HG02678 (cell line): ENCODE results near the gene NT5M.
"Not testable (repeated sequence)": the region's sequence is repeated elsewhere in the genome, so short reads cannot be mapped to it uniquely, and the experiment has no call there.

Experiments
- ATAC-seq: cut with Tn5 transposase; IDR thresholded peaks from one replicate; pipeline ENCODE4 v1.9.1; 2021; ENCODE audit warnings: mild to moderate bottlenecking, moderate library complexity; ENCODE audit not compliant: unreplicated experiment

The NT5M gene

DNA sequence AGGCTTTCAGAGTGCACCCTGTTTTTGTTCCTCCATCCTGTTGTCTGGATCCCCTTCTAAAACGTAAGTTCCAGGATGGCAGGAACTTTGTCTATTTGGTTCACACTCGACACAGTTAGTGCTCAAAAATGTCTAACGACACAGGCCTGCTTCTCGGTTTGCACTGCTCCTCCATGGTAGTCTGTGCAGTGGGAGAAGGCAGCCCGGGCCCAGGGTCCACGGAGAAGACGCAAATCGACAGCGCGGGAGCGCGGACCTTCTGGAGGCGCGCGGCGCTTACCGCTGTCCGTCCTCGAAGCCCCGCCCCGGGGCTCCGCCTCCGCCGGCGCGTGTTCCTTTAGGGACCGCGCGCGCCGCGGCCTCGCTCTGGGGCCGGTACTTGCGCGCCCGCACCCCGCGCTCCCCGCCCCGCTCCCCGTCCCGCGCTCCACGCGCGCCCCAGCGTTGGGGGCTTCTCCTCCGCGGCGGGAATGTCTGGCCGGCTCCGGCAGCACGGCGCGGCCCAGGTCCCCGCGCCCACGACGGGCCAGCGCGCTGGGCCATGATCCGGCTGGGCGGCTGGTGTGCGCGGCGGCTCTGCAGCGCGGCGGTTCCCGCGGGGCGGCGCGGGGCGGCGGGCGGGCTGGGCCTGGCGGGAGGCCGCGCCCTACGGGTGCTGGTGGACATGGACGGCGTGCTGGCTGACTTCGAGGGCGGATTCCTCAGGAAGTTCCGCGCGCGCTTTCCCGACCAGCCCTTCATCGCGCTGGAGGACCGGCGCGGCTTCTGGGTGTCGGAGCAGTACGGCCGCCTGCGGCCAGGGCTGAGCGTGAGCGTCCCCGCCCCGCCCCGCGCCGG, at the start of gene NT5M:
NT5M (plus strand) TSS at position 364 of the 837 bp plus-strand sequence; CDS start at position 542, 178 bp downstream.
- ATAC-seq, result peak; percentile 73

DNA sequence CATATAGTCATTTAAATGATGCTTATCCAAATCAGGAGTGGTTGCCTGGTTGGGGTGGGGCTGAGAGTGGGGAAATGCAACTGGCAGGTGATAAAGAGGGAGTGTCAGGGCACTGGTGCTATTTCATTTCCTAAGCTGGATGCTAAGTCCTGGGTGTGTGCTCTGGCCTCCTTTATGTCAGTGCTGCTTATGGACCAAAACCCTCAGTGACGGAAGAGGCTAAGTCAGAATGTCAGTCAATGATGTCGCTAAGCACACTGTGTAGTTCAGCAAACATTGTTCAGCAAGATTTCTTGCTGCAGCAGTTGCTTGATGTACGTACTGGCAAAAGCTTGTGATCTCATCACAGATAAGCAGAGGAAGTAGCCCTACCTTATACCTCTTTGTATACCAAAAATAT, 49.8 kb upstream of the NT5M start:
- ATAC-seq, result no peak

DNA sequence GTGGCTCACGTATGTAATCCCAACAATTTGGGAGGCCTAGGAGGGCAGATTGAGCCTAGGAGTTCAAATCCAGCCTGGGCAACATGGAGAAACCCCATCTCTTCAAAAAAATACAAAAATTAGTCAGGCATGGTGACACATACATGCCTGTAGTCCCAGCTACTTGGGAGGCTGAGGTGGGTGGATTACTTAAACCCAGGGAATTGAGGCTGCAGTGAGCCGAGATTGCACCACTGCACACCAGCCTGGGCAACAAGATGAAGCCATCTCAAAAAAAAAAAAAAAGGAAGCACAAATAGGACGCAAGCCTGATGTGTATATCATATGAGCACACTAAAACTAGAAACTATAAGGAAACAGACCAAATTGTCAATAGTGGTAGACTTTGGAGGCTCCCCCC, 49.1 kb upstream of the NT5M start:
- ATAC-seq, result no peak

DNA sequence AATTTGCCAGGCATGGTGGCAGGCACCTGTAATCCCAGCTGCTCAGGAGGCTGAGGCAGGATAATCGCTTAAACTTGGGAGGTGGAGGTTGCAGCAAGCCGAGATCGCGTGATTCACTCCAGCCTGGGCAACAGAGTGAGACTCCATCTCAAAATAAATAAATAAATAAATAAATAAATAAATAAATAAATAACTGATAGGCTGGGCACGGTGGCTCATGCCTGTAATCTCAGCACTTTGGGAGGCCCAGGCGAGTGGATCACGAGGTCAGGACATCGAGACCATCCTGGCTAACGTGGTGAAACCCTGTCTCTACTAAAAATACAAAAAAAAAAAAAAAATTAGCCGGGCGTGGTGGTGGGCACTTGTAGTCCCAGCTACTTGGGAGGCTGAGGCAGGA, 47.5 kb upstream of the NT5M start:
- ATAC-seq, result not testable (repeated sequence)

DNA sequence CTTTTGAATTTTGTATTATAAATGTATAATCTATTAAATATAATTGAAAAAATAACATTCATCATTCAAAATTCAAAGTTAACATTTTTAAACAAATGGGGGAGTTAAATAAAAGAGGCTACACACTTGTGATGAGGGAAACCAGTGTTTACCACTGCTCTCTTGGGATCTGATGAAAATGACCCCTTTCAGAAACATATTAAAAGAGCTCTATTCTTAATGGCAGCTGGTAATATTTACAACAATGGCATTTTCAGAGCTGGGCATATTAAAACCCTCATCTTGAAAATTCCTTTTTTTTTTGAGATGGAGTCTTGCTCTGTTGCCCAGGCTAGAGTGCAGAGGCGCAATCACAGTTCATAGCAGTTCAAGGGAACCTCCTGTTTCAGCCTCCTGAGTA, 46.9 kb upstream of the NT5M start:
- no peak for ATAC-seq

DNA sequence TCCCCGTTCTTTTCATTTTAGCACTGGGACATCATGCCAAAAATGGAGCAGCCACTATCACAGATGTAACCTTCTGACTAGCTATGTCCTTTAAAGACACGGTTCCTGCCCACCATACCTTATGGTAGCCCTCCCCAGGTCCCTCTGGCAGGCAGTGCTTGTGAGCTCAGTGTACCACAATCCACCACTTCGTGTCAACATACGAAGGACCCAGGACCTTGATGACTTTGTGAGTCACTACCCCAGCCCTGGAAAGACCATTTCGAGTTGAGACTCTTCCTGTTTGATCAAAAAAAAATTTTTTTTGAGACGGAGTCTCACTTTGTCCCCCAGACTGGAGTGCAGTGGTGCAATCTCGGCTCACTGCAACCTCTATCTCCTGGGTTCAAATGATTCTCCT, 45.2 kb upstream of the NT5M start:
- no peak for ATAC-seq

DNA sequence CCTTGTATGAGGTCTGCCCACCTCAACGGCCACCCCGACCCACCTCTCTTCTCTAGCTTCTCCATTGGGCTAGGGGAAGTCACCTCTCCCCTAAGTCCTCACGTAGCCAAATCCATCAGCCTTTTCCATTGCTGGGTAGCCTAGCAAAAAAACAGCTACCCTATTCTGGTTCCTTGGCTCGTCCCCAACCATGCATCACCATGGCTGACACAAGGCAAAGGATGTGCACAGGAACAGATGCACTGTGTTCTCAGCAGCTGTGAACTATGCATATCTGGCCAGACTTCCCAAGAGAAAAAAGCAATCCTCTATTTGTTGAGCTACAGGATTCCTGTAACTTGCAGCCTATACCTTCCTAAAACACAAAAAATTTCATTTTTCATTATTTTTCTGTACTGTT, 44.2 kb upstream of the NT5M start:
- ATAC-seq, result no peak

DNA sequence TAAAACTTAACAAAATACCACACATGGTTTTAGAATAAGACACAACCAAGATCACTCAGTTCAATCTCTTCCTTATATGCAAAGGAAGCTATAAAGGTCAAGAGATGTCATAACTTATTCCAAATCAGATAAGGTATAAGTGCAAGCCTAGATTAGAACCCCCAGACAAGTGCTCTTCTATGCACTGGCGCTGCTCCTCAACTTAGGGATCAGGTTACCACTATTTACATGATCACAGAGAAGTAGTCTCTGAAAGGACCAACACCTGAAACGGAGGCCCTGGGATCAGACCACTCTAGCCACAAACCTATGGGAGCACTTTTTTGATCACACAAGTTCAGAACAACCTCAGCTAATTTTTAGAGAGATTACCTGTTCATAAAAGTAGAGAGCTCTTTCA, 38.7 kb upstream of the NT5M start:
- no peak for ATAC-seq

DNA sequence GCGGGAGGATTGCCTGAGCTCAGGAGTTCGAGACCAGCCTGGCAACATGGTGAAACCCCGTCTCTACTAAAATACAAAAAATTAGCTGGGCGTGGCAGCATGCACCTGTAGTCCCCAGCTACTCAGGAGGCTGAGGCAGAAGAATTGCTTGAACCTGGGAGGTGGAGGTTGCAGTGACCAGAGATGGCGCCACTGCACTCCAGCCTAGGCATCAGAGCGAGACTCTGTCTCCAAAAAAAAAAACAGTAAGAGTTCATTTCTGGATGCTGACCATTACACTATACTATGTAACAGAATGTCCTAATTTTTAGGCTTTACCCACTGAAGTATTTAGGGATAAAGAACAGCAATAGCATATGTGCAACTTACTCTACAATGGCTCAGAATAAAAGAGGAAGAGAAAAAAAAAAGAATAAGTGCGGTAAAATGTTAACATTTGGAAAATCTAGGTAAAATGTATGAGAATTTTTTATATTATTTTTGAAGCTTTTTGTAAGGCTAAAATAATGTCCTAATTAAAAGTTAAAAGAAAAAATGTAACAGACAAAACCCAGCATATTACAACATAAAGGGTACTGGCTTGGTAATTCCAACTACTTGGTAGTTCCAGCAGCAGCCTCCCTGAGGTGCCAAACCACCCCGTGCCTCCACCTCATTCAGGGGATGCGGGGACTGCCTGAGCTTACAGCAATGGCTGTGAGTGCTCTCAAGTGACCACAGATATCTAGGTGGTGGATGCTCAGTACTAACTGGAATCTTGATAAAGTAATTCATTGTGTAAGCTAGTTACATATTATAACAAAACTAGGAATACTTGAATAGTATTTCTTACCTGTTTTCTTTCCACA, 33.0 kb upstream of the NT5M start:
- ATAC-seq, result no peak

DNA sequence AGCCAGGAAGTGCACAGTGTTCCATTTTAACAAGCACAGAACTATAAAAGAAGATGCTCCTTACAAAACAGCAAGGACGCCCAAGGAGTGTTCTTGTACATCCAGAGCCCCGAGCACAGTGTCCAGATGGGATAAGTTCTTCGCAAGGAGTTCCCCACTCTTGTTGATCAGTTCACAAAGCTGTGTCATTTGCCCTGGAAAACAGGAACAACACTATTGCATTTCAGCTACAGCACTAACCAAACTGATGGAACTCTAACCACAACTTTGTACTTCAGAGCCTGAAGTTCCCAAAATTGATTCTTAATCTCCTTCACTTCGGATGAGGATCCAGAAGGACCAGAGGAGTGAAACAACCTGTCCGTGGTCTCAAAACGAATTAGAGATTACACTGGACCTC, 27.2 kb upstream of the NT5M start:
- no peak for ATAC-seq

DNA sequence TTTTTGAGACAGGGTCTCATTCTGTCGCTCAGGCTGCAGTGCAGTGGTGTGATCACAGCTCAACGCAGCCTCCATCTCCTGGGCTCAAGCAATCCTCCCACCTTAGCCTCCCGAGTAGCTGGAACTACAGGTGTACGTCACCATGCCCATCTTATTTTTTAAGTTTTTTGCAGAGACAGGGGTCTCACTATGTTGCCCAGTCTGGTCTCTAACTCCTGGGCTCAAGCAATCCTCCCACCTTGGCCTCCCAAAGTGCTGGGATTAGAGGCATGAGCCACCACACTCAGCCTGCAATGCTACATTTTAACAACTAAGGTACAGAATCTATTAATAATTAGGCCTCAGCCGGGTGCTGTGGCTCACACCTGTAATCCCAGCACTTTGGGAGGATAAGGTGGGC, 25.7 kb upstream of the NT5M start:
- not testable (repeated sequence) for ATAC-seq

DNA sequence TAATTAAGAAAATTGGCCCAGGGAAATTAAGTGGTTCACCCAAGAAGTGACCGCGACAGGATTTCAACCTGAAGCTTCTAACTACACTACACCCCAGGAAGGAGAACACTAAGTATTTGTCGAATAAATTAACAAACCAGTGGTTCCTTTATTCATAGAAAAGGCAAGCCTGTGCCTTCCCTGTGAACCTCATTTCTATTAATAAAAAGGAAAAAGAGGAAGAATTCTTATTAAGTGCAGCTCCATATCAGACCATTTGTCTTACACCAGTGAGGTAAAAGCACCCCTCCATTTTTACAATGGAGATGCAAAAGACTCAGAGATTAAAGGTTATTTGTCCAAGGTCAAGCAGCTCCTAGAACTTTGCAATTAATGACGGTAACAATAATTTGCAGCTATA, 23.9 kb upstream of the NT5M start:
- ATAC-seq, result no peak

DNA sequence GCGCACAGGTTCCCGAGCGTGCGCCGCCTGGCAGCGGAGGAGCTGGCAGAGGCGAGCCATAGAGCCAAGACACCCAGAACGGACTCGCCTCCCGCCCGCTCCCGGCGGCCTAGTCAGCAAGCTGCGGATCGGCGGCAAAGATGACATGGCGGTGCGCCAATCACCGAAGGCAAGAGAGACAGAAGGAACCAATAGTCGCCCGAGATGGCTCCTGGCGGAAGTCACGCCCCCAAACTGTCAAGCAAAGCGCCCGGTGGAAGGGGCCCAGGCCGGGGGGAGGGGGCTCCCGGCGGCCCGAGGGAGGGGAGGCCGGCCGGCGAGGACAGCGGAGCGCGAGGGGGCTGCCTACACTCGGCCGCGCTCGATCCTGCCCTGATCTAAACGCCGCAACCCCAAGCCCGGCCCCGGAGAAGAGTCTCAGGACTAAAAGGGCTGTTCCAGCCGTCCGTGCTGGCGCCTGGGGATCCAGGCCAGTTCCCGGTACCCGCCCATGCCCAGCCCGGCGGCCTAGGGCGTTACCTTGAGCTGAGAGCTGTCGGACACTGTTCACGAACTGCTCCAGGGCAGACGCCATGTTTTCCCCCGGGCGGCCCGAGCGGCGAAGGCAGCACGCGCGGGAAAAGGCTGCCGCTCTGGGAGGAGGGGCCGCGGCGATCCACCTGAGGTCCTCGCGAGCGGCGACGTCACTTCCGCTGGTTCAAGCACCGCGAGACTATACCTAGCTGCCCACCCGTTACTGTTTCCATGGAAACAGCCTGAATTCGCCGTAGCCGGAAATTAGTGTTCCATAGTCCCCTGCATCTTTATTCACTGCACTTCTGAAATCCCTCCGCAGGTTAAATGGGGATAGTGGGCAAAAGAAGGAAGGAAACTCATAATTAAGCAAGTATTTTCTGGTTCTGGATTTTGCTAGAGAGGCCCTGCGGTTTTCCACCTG, 22.3 kb upstream of the NT5M start, which contains the start of gene COPS3:
COPS3 (minus strand) TSS at position 634 of the 937 bp plus-strand sequence; CDS start at position 574, 60 bp downstream.
- peak; percentile 91 for ATAC-seq

DNA sequence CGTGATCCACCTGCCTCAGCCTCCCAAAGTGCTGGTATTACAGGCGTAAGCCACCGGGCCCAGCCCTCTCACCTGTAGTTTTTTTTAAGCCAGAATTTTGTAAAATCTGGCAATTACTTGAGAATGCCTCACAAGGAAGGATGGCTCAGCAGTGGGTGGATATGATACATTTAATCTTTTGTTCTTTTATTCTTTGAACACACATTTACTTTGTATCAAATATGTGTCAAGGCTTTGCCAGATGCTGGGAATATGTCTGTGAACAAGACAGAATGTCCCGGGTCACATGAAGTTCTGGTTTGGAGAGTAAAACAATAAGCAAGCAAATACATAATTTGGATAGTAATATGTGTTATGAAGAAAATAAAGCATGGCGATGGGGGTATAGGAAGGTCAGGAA, 17.2 kb upstream of the NT5M start:
- no peak for ATAC-seq

DNA sequence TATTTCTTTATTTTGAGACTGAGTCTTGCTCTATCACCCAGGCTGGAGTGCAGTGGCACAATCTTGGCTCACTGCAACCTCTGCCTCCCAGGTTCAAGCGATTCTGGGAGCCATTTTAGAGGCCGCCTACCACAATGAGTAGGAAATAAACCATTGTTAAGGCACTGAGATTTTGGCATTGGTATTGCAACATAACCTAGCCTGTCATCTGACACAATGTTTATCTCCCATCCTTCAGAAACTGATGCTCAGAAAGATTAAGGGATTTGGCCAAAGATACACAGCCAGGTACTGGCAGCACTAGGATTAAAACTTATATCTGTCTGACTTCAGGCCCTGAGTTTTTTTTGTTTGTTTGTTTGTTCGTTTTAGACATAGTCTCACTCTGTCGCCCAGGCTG, 14.1 kb upstream of the NT5M start:
- ATAC-seq, result no peak

DNA sequence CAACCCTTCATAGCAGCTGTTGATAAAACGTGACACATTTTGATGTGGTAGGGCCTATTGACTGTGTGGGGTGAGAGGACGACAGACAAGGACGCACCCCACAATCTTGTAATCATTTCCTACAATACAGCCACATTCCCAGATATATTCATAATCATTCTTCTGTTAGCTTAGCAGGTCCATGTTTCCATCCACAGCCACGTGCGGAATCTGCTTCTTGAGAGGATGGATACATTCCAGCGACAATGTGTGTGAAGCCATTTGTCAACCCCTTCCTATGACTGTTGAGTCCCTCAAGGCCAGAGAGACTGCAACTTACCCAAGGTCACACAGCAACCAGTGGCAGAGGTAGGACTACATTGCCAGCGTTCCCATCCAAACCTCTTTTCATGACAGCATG, 13.5 kb upstream of the NT5M start:
- ATAC-seq, result no peak

DNA sequence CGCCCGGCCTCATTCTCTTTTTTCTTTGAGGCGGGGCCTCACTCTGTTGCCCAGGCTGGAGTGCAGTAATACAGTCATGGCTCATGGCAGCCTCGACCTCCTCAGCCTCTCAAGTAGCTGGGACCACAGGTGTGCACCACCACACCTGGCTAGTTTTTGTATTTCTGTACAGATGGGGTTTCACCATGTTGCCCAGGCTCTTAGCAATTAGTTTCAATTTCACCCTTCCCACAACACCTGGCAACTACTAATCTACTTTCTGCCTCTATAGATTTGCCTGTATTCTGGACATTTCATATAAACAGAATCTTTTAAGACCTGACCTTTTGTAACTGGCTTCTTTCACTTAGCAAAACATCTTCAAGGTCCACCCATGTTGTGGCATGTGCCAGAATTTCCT, 8.0 kb upstream of the NT5M start:
- no peak for ATAC-seq

DNA sequence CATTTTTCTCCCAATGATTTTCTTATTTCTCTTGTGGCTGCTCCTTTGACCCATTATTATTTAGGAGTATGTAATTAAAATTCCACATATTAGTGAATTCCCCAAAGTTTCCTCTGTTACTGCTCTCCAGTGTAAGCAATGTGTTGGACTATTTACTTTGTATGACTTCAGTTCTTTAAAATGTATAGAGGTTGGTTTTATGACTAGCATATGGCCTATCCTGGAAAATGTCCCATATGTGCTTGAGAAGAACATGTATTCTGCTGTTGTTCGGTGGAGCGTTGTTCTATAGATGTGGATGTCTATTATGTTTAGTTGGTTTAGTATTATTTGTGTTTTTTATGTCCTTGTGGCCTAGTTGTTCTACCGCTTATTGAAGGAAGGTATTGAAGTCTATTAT, 6.0 kb upstream of the NT5M start:
- no peak for ATAC-seq

DNA sequence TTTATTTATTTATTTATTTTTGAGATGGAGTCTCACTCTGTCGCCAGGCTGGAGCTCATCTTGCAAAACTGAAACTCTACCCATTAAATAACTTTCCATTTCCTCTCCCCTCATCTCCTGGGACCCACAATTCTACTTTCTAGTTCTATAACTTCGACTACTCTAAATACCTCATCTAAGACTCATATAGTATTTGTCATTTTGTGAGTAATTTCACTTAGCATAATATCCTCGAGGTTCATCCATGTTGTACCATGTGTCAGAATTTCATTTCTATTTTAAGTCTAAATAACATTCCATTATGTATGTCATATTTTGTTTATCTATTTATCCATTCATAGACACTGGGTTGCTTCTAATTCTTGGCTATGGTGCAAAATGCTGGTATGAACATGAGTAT, 5.1 kb upstream of the NT5M start:
- no peak for ATAC-seq

DNA sequence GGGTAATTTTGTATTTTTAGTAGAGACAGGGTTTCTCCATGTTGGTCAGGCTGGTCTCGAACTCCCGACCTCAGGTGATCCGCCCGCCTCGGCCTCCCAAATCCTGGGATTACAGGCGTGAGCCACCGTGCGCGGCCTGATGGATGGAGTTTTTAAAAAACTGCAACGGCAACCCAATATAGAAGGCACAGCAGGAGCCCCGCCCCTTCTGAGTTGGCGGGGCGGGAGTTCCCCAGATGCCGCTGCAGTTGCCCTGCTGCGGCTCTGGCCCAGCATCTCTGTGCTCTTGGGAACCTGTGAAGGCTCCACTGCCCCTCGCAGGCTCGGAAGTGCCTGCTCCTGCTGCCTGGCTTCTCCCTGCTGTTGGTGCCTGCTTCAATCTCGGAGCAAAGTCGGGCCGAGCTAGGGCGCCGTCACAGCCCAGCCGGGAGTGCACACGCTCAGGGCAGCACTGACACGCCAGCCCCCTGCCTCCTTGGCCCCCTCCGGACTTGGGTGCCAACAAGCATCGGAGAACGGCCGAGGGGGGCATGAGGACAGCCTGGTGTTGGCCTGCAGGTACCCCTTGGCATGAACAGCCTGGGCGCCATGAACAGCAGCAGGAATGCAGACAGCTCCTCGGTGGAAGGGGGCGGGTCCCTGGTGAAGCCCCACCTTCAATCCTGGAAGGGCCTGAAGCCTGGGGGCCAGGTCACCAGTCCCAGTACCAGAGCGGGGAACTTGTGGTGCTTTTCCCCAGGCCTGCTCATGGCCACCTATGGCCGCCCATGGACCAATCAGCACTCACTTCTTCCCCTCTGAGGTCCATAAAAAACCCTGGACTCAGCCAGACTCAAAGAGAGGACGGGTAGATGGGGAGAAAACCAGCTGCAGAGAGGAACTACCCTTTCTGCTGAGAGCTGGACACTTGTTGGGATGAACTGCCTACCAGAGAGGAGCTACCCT, 2.3 kb upstream of the NT5M start:
- ATAC-seq, result no peak
